H1 (cell line): ENCODE measurements around the gene CACNA2D3. TPM values are rescaled to one million over a fixed set of nuclear protein-coding genes. Genes with fewer than 3 reads are reported as not detected.

Source experiments
- CTCF ChIA-PET: fragments of 300-600 bp; sonication (Branson Sonifier 250); formaldehyde crosslinking; loops from one replicate; lab custom pipeline; 2021; ENCODE audit not compliant: partially characterized antibody; lab: Charles Lee
- POLR2A ChIA-PET: fragments of 300-600 bp; sonication (Branson Sonifier 250); formaldehyde crosslinking; loops from one replicate; lab custom pipeline; 2021; ENCODE audit warnings: inconsistent platforms; ENCODE audit not compliant: partially characterized antibody; lab: Charles Lee
- DNase-seq, 2 experiments: peaks; one replicate each; pipeline versions ENCODE4 v3.0.0 to v3.0.0-alpha.2; 2010 to 2022; ENCODE audit warnings: low spot score in 2 of 2, low read depth in 1 of 2, mixed read lengths in 1 of 2
- FAIRE-seq: peaks from 2 replicates; lab custom pipeline; 2011; peaks lifted over from hg19 to GRCh38; lab: Jason Lieb, UNC
- H2AFZ ChIP-seq: 2 replicates; pipeline ENCODE4 v1.8.1; 2012; ENCODE audit warnings: low read length, inconsistent platforms
- H2AK5ac ChIP-seq: 2 replicates; pipeline ENCODE4 v1.6.1; 2013; ENCODE audit warnings: low read depth, low read length
- H2BK120ac ChIP-seq: replicated peaks from 2 replicates; pipeline ENCODE3; 2013; ENCODE audit warnings: low read depth, low read length, inconsistent platforms
- H2BK12ac ChIP-seq: 2 replicates; pipeline ENCODE4 v1.6.1; 2013; ENCODE audit warnings: low read depth, low read length
- H2BK15ac ChIP-seq: 2 replicates; pipeline ENCODE4 v1.6.1; 2013; ENCODE audit warnings: low read length
- H2BK20ac ChIP-seq: 2 replicates; pipeline ENCODE4 v1.6.1; 2013; ENCODE audit warnings: low read length
- H2BK5ac ChIP-seq: 2 replicates; pipeline ENCODE4 v1.6.1; 2013; ENCODE audit warnings: low read depth, low read length
- H3K14ac ChIP-seq: 2 replicates; pipeline ENCODE4 v1.6.1; 2013; ENCODE audit warnings: inconsistent platforms; ENCODE audit not compliant: insufficient read length
- H3K18ac ChIP-seq: 2 replicates; pipeline ENCODE4 v1.6.1; 2013; ENCODE audit warnings: low read length; ENCODE audit errors: extremely low read depth
- H3K23ac ChIP-seq: 2 replicates; pipeline ENCODE4 v1.6.1; 2013; ENCODE audit warnings: inconsistent platforms; ENCODE audit not compliant: insufficient read length
- H3K23me2 ChIP-seq: 2 replicates; pipeline ENCODE4 v1.6.1; 2013; ENCODE audit warnings: low read depth, low read length
- H3K27ac ChIP-seq: 2 replicates; pipeline ENCODE4 v1.6.1; 2011; ENCODE audit warnings: low read depth, low read length, inconsistent platforms
- H3K27me3 ChIP-seq, 4 experiments: replicated peaks in 1 of 4; 1 replicate in 1 of 4; 2 replicates in 3 of 4; pipeline versions ENCODE4 v1.6.1 to v1.8.1; 2011 to 2013; ENCODE audit warnings: low read length in 3 of 4, mild to moderate bottlenecking in 3 of 4, inconsistent platforms in 2 of 4, mixed read lengths in 2 of 4, moderate library complexity in 1 of 4; ENCODE audit not compliant: control insufficient read depth in 3 of 4, insufficient read depth in 3 of 4; ENCODE audit errors: extremely low read depth in 1 of 4
- H3K36me3 ChIP-seq, 4 experiments: 2 replicates each; pipeline versions ENCODE4 v1.6.1 to v1.8.1; 2011 to 2013; ENCODE audit warnings: mild to moderate bottlenecking in 4 of 4, low read length in 3 of 4, moderate library complexity in 2 of 4, control low read depth in 1 of 4, inconsistent platforms in 1 of 4; ENCODE audit not compliant: insufficient read depth in 4 of 4, control insufficient read depth in 2 of 4
- H3K4ac ChIP-seq: replicated peaks from 2 replicates; pipeline ENCODE3; 2013; ENCODE audit warnings: low read length, low read depth, mixed read lengths, inconsistent platforms; ENCODE audit not compliant: insufficient read length
- H3K4me1 ChIP-seq, 4 experiments: replicated peaks in 1 of 4; 1 replicate in 1 of 4; 2 replicates in 3 of 4; pipeline versions ENCODE4 v1.6.1 to v1.8.1; 2011 to 2013; ENCODE audit warnings: low read length in 3 of 4, inconsistent platforms in 2 of 4, mixed read lengths in 1 of 4; ENCODE audit not compliant: insufficient read depth in 4 of 4, control insufficient read depth in 3 of 4
- H3K4me2 ChIP-seq, 2 experiments: 2 replicates each; pipeline versions ENCODE4 v1.6.1 to v1.8.1; 2011 to 2013; ENCODE audit warnings: low read depth in 2 of 2, low read length in 2 of 2, control low read depth in 1 of 2, inconsistent platforms in 1 of 2, mild to moderate bottlenecking in 1 of 2; ENCODE audit not compliant: insufficient read depth in 1 of 2
- H3K4me3 ChIP-seq, 4 experiments: fragments of 200-600, 300-600 bp in 1 of 4; sonication (generic), shearing (Covaris generic), sonication (Bioruptor Twin) in 1 of 4; 2 replicates each; pipeline versions ENCODE4 v1.5.1 to v1.8.1; 2011 to 2016; ENCODE audit warnings: low read length in 4 of 4, low read depth in 3 of 4, control low read depth in 2 of 4, inconsistent platforms in 2 of 4, mild to moderate bottlenecking in 2 of 4, mixed read lengths in 1 of 4, moderate library complexity in 1 of 4; ENCODE audit not compliant: insufficient read depth in 2 of 4; ENCODE audit errors: extremely low read depth in 1 of 4
- H3K56ac ChIP-seq: replicated peaks from 2 replicates; pipeline ENCODE3; 2013; ENCODE audit warnings: low read depth, mild to moderate bottlenecking, mixed read lengths, low read length, inconsistent platforms; ENCODE audit not compliant: insufficient read length
- H3K79me1 ChIP-seq: 2 replicates; pipeline ENCODE4 v1.6.1; 2013; ENCODE audit warnings: low read depth, low read length, control low read depth
- H3K79me2 ChIP-seq, 2 experiments: 2 replicates each; pipeline versions ENCODE4 v1.6.1 to v1.8.1; 2012 to 2013; ENCODE audit warnings: low read length in 2 of 2, mild to moderate bottlenecking in 2 of 2, inconsistent platforms in 1 of 2; ENCODE audit not compliant: insufficient read depth in 2 of 2, control insufficient read depth in 1 of 2
- H3K9ac ChIP-seq, 4 experiments: replicated peaks in 1 of 4; 1 replicate in 1 of 4; 2 replicates in 3 of 4; pipeline versions ENCODE4 v1.6.1 to v1.8.1; 2011 to 2013; ENCODE audit warnings: low read depth in 3 of 4, low read length in 3 of 4, control low read depth in 2 of 4, mild to moderate bottlenecking in 2 of 4, moderate library complexity in 2 of 4, inconsistent platforms in 1 of 4; ENCODE audit errors: extremely low read depth in 1 of 4
- H3K9me3 ChIP-seq, 2 experiments: 2 replicates each; pipeline versions ENCODE4 v1.6.1 to v1.8.1; 2012 to 2013; ENCODE audit warnings: mild to moderate bottlenecking in 2 of 2, moderate library complexity in 2 of 2, control low read depth in 1 of 2, inconsistent platforms in 1 of 2, low read depth in 1 of 2, low read length in 1 of 2, mixed read lengths in 1 of 2; ENCODE audit not compliant: insufficient read depth in 2 of 2
- H4K20me1 ChIP-seq, 2 experiments: replicated peaks in 1 of 2; 2 replicates each; pipeline versions ENCODE3 to v1.8.1; 2011 to 2013; ENCODE audit warnings: inconsistent platforms in 2 of 2, low read length in 2 of 2, mild to moderate bottlenecking in 1 of 2; ENCODE audit not compliant: insufficient read depth in 2 of 2, control insufficient read depth in 1 of 2
- H4K5ac ChIP-seq: 2 replicates; pipeline ENCODE4 v1.6.1; 2013; ENCODE audit warnings: low read length, low read depth, mixed read lengths, inconsistent platforms; ENCODE audit not compliant: insufficient read length
- H4K8ac ChIP-seq: 2 replicates; pipeline ENCODE4 v1.8.0; 2013; ENCODE audit warnings: mild to moderate bottlenecking, moderate library complexity, low read length, inconsistent platforms; ENCODE audit not compliant: insufficient read depth; ENCODE audit errors: extremely low read depth
- H4K91ac ChIP-seq: replicated peaks from 2 replicates; pipeline ENCODE3; 2013; ENCODE audit warnings: low read length, mixed read lengths, inconsistent platforms; ENCODE audit not compliant: insufficient read length
- CBX8 ChIP-seq: fragments of 300-800, 300-1000 bp; sonication (generic); IDR thresholded peaks from 2 replicates; pipeline ENCODE4 v1.7.1; 2016; ENCODE audit warnings: low read depth, low read length, borderline replicate concordance
- CEBPB ChIP-seq: IDR thresholded peaks from 2 replicates; pipeline ENCODE4 v1.6.1; 2012; ENCODE audit warnings: low read depth, low read length
- CHD2 ChIP-seq: IDR thresholded peaks from 2 replicates; pipeline ENCODE4 v1.6.1; 2012; ENCODE audit warnings: low read length, improper control_type of control experiment
- KDM5A ChIP-seq: fragments of 200-600 bp; IDR thresholded peaks from 2 replicates; pipeline ENCODE4 v1.7.1; 2012; ENCODE audit warnings: mild to moderate bottlenecking, low read length, inconsistent platforms, mixed read lengths
- SIN3A ChIP-seq, 2 experiments: IDR thresholded peaks in 1 of 2; conservative IDR thresholded peaks in 1 of 2; 2 replicates each; pipeline ENCODE4 v1.6.1; 2011 to 2012; ENCODE audit warnings: low read length in 2 of 2, improper control_type of control experiment in 1 of 2, low read depth in 1 of 2, mild to moderate bottlenecking in 1 of 2
- TAF7 ChIP-seq: optimal IDR thresholded peaks from 2 replicates; pipeline ENCODE3; 2011; ENCODE audit warnings: low read depth, mild to moderate bottlenecking, inconsistent platforms, low read length, moderate library complexity, borderline replicate concordance
- WGBS, 2 experiments: shearing (Covaris generic) in 1 of 2; methylation state at CpG; one replicate each; pipeline versions ENCODE4 v1.1.6 to v1.1.7; 2013 to 2015; ENCODE audit warnings: low lambda C conversion rate in 2 of 2, mixed read lengths in 2 of 2, inconsistent platforms in 1 of 2, low coverage in 1 of 2, missing lambda C conversion rate in 1 of 2; ENCODE audit not compliant: insufficient replicate concordance in 2 of 2, insufficient coverage in 1 of 2, insufficient read length in 1 of 2; ENCODE audit errors: extremely low coverage in 1 of 2, missing lambda C conversion rate in 1 of 2; 5-methylcytosine and 5-hydroxymethylcytosine counted together
- polyA plus RNA-seq, 7 experiments: library from polyadenylated mRNA; depleted of rRNA in 3 of 7; stranded (reverse) in 5 of 7; unstranded in 2 of 7; fragments of >200 nt in 5 of 7; fragments of 200-250 nt in 2 of 7; gene quantifications; 1 replicate in 5 of 7; 2 replicates in 1 of 7; 4 replicates in 1 of 7; pipeline versions ENCODE4 v1.2.1 to v1.2.3, GENCODE V29; 2011 to 2013; ENCODE audit warnings: missing spikeins in 2 of 7, mixed read lengths in 2 of 7
- total RNA-seq: library from RNA; stranded (reverse); fragmentation: NEBNext Ultra II Directional; extraction: Animal tissue kit (Norgen Biotek cat#: 25700); gene quantifications from 2 replicates; pipeline ENCODE4 v1.2.1, GENCODE V29; 2021

CACNA2D3 gene
- total and polyA plus RNA-seq, 2 of the 8 experiments (the other 6 are each of a cell fraction or from before 2014, with no cell fraction given), result 1.5 to 1.8 TPM

DNA sequence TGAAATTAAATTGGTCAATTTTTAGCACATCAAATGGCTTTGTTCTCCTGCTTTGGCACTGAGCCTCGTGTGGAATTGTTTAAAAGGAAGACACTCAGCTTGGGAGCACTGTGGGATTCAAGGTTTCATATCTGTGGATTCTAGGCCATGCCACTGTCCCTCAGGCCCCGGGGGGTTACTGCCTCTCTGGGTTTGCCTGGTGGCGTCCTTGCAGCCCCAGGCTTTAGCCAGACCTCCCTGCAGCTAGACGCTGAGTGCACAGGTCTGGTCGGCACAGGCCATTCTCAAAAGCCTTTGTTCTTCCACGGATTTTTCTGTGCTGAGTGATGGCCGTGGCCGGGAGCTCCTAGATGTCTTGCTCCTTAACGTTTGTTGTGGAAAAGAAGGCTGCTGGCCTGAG lies 76.2 kb downstream of the CACNA2D3 start:
- Histone ChIP-seq H3K27ac (no peak overlapping the region), H3K14ac (no peak overlapping the region), H3K79me2 (no peaks in the 10 kb centered on the region), H2AK5ac (no peak overlapping the region), H3K56ac (no peak overlapping the region), H3K79me1 (no peaks in the 10 kb centered on the region), H2BK12ac (no peak overlapping the region), H3K23me2 (no peaks in the 10 kb centered on the region), H3K27me3 (no peaks in the 10 kb centered on the region; a peak in 1 of 7 replicates), H3K4me3 (no peak overlapping the region), H4K5ac (no peak overlapping the region), H2BK120ac (no peak overlapping the region), H3K23ac (no peak overlapping the region), H4K91ac (no peak overlapping the region), H3K36me3 (no peaks in the 10 kb centered on the region), H3K4ac (no peak overlapping the region), H3K9ac (no peak overlapping the region), H2BK15ac (no peak overlapping the region), H2BK5ac (no peak overlapping the region), H3K4me2 (no peak overlapping the region), H4K20me1 (no peaks in the 10 kb centered on the region)
- POLR2A ChIA-PET, result no interaction called here
- no peak for DNase-seq
- TF ChIP-seq CHD2 (no peak), TAF7 (no peak), KDM5A (no peak), CBX8 (no peak), SIN3A (conservative IDR thresholded peaks at IDR 0.05 in 1 of 2, IDR thresholded peaks at IDR 0.05 in 1 of 2; ENCODE audit: low read depth in 1 of 2, low read length in 2 of 2) (no peak), CEBPB (no peak)
- TF ChIP-seq, all 59 proteins: peak for 0
- CTCF ChIA-PET, result interaction anchor here (1.1 to 1.5 kb wide), 2 partner anchors 52 to 176 kb away, joined by 3 read pairs; no protein-coding TSS in a partner anchor
- FAIRE-seq, result no peak
- Histone ChIP-seq H3K4me1 (peaks cover 2 to 5% (median 3%) of the 10 kb centered on the region in 4 experiments; a peak in 3 of 7 replicates), H2AFZ (no peak overlapping the region), H2BK20ac (no peak overlapping the region), H4K8ac (no peak overlapping the region), H3K18ac (no peak overlapping the region), H3K9me3 (no peaks in the 10 kb centered on the region)
- WGBS, 2 experiments, result 73% methylated on average over 9 of the region's 9 CpGs; no CpG with 5 or more reads in 1 of the 2 experiments
